HepG2 (cell line): ENCODE measurements around the gene PKLR. TPM values are rescaled to one million over a fixed set of nuclear protein-coding genes. Genes with fewer than 3 reads are reported as not detected.
A peak's percentile ranks its signal among the peaks of the same experiment; 100 is the strongest.

Experiments used
- CAMTA2 ChIP-seq: sonication (generic); formaldehyde crosslinking; IDR thresholded peaks from 2 replicates; pipeline ENCODE4 v1.4.0; 2020; ENCODE audit warnings: mild to moderate bottlenecking, missing genetic modification reagents, borderline replicate concordance
- CENPT ChIP-seq: sonication (generic); formaldehyde crosslinking; IDR thresholded peaks from 2 replicates; pipeline ENCODE4 v1.8.0; 2022; ENCODE audit warnings: low read depth, mild to moderate bottlenecking, moderate library complexity, missing genetic modification reagents
- CREB1 ChIP-seq, 2 experiments: fragments of 450-650 bp in 1 of 2; IDR thresholded peaks; 2 replicates each; pipeline ENCODE4 v1.6.1; 2016 to 2017; ENCODE audit warnings: control low read depth in 1 of 2, mild to moderate bottlenecking in 1 of 2, missing compliant biosample characterization in 1 of 2, missing genetic modification characterization in 1 of 2
- ERF ChIP-seq: IDR thresholded peaks from 2 replicates; pipeline ENCODE4 v1.6.1; 2018; ENCODE audit warnings: missing biosample characterization, missing genetic modification reagents
- FOXP1 ChIP-seq, 2 experiments: fragments of 450-650 bp in 1 of 2; IDR thresholded peaks; 2 replicates each; pipeline ENCODE4 v1.6.1; 2017 to 2018; ENCODE audit warnings: antibody characterized with exemption in 1 of 2
- JUN ChIP-seq: sonication (generic); formaldehyde crosslinking; IDR thresholded peaks from 2 replicates; pipeline ENCODE4 v1.4.0; 2020; ENCODE audit warnings: mild to moderate bottlenecking, missing genetic modification reagents
- KLF9 ChIP-seq: IDR thresholded peaks from 2 replicates; pipeline ENCODE4 v1.6.1; 2016; ENCODE audit warnings: low read depth
- KMT2A ChIP-seq: sonication (generic); formaldehyde crosslinking; IDR thresholded peaks from 2 replicates; pipeline ENCODE4 v1.4.0; 2020; ENCODE audit warnings: missing genetic modification reagents
- MAFG ChIP-seq: sonication (generic); formaldehyde crosslinking; IDR thresholded peaks from 2 replicates; pipeline ENCODE4 v1.5.1; 2020; ENCODE audit warnings: mild to moderate bottlenecking, missing genetic modification reagents
- NFYC ChIP-seq: IDR thresholded peaks from 2 replicates; pipeline ENCODE4 v1.6.1; 2016; ENCODE audit warnings: missing genetic modification reagents, missing compliant biosample characterization
- ONECUT2 ChIP-seq: sonication (generic); formaldehyde crosslinking; IDR thresholded peaks from 2 replicates; pipeline ENCODE4 v1.4.0; 2020; ENCODE audit warnings: missing genetic modification reagents
- PHF8 ChIP-seq: sonication (generic); formaldehyde crosslinking; IDR thresholded peaks from 2 replicates; pipeline ENCODE4 v1.5.0; 2020; ENCODE audit warnings: missing genetic modification reagents
- ZNF382 ChIP-seq: sonication (generic); formaldehyde crosslinking; IDR thresholded peaks from 2 replicates; pipeline ENCODE4 v1.5.0; 2020; ENCODE audit warnings: missing genetic modification reagents, mild to moderate bottlenecking, borderline replicate concordance
- ZNF574 ChIP-seq: sonication (generic); formaldehyde crosslinking; IDR thresholded peaks from 2 replicates; pipeline ENCODE4 v1.4.0; 2020; ENCODE audit warnings: missing genetic modification reagents
- ZNF704 ChIP-seq: sonication (generic); formaldehyde crosslinking; IDR thresholded peaks from 2 replicates; pipeline ENCODE4 v1.8.1; 2023; ENCODE audit warnings: mild to moderate bottlenecking, inconsistent platforms, moderate library complexity, missing genetic modification reagents, borderline replicate concordance
- ZNF782 ChIP-seq: sonication (generic); formaldehyde crosslinking; IDR thresholded peaks from 2 replicates; pipeline ENCODE4 v1.4.0; 2020; ENCODE audit warnings: missing genetic modification reagents, mild to moderate bottlenecking, borderline replicate concordance
- polyA plus RNA-seq, 8 experiments: library from polyadenylated mRNA; depleted of rRNA in 3 of 8; stranded (reverse) in 7 of 8; unstranded in 1 of 8; fragments of >200 nt; fragmentation: Illumina TruSeq in 4 of 8; extraction: Trizol in 4 of 8; gene quantifications; 2 replicates each; pipeline versions ENCODE4 v1.2.1 to v1.2.3, GENCODE V29; 2011 to 2016; ENCODE audit warnings: low read depth in 4 of 8, missing spikeins in 1 of 8, mixed read lengths in 1 of 8; ENCODE audit not compliant: insufficient read depth in 1 of 8
- total RNA-seq, 5 experiments: library from RNA; depleted of rRNA; stranded (reverse); fragments of >200 nt; fragmentation: Illumina TruSeq; extraction: Trizol; gene quantifications; 2 replicates each; pipeline ENCODE4 v1.2.3, GENCODE V29; 2016; ENCODE audit warnings: low read depth in 1 of 5
- TF ChIP-seq, protein P1 (sequence below): IDR thresholded peaks from 2 replicates; pipeline ENCODE4 v1.6.1; 2016; ENCODE audit warnings: low read depth, missing genetic modification reagents, missing compliant biosample characterization
- TF ChIP-seq, protein P2 (sequence below): sonication (generic); formaldehyde crosslinking; IDR thresholded peaks from 2 replicates; pipeline ENCODE4 v1.8.0; 2022; ENCODE audit warnings: mild to moderate bottlenecking, missing genetic modification reagents, borderline replicate concordance

Gene PKLR
- total and polyA plus RNA-seq, 2 of the 13 experiments (the other 11 are each of a cell fraction or from before 2014, with no cell fraction given): 10.3 to 29.3 TPM

DNA sequence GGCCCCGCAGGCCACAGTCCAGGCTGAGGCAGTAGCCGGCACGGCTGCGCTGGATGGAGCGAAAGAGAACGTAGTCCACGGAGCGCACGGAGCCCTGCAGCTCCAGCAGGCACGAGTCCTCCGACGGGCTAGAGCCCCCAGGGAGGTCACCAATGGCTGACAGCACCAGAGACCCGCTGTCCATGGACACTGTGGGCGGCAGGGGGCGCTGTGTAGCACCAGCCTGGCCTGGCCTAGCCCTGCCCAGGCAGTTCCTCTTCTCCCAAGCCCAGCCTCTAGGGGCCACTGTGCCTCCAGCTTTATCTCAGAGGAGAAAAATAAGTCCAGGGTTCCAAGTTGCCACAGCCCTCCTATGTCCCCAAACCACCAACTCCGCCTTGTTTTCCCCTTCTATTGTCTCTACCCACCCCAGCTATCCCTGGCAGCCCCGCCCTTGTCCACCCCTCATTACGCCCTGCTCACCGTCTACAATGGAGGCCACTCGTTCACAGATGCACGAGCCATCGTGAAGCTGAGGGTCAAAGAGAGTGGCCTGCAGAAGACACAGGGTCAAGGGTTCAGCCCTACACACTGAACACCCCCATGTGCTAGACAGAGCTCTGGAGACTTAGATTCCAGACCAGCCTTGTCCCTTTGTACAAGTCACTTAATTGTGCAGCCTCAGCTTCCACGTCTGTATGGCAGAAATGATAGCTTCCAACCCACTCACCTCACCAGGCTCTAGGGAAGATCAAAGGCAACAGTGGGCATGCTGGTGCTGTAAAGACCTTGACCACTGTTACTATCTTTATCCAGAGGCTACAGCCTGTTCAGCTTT, 50.4 kb downstream of the PKLR start (continued):
- TF ChIP-seq, protein P1, sequence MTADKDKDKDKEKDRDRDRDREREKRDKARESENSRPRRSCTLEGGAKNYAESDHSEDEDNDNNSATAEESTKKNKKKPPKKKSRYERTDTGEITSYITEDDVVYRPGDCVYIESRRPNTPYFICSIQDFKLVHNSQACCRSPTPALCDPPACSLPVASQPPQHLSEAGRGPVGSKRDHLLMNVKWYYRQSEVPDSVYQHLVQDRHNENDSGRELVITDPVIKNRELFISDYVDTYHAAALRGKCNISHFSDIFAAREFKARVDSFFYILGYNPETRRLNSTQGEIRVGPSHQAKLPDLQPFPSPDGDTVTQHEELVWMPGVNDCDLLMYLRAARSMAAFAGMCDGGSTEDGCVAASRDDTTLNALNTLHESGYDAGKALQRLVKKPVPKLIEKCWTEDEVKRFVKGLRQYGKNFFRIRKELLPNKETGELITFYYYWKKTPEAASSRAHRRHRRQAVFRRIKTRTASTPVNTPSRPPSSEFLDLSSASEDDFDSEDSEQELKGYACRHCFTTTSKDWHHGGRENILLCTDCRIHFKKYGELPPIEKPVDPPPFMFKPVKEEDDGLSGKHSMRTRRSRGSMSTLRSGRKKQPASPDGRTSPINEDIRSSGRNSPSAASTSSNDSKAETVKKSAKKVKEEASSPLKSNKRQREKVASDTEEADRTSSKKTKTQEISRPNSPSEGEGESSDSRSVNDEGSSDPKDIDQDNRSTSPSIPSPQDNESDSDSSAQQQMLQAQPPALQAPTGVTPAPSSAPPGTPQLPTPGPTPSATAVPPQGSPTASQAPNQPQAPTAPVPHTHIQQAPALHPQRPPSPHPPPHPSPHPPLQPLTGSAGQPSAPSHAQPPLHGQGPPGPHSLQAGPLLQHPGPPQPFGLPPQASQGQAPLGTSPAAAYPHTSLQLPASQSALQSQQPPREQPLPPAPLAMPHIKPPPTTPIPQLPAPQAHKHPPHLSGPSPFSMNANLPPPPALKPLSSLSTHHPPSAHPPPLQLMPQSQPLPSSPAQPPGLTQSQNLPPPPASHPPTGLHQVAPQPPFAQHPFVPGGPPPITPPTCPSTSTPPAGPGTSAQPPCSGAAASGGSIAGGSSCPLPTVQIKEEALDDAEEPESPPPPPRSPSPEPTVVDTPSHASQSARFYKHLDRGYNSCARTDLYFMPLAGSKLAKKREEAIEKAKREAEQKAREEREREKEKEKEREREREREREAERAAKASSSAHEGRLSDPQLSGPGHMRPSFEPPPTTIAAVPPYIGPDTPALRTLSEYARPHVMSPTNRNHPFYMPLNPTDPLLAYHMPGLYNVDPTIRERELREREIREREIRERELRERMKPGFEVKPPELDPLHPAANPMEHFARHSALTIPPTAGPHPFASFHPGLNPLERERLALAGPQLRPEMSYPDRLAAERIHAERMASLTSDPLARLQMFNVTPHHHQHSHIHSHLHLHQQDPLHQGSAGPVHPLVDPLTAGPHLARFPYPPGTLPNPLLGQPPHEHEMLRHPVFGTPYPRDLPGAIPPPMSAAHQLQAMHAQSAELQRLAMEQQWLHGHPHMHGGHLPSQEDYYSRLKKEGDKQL (CRISPR knock-in tag): no peak
- TF ChIP-seq MAFG (CRISPR knock-in tag) (no peak), ONECUT2 (CRISPR knock-in tag) (no peak), KMT2A (CRISPR knock-in tag) (no peak), ERF (peak; percentile 85), PHF8 (CRISPR knock-in tag) (peak; percentile 43; the same call in 1 of the 2 replicates), ZNF704 (CRISPR knock-in tag) (0 out of 2 replicates have a peak, but pooled peaks have one; percentile 43), CENPT (no peak; the same call in 1 of the 2 replicates), FOXP1 (IDR thresholded peaks at IDR 0.05) (no peak), FOXP1 (CRISPR knock-in tag; IDR thresholded peaks at IDR 0.05) (no peak), ZNF382 (no peak), CAMTA2 (CRISPR knock-in tag) (no peak), JUN (no peak), KLF9 (CRISPR knock-in tag) (no peak), ZNF782 (no peak), ZNF574 (CRISPR knock-in tag) (peak; percentile 72), NFYC (no peak), CREB1 (IDR thresholded peaks at IDR 0.05) (no peak), CREB1 (CRISPR knock-in tag; IDR thresholded peaks at IDR 0.05) (no peak)
- TF ChIP-seq, protein P2, sequence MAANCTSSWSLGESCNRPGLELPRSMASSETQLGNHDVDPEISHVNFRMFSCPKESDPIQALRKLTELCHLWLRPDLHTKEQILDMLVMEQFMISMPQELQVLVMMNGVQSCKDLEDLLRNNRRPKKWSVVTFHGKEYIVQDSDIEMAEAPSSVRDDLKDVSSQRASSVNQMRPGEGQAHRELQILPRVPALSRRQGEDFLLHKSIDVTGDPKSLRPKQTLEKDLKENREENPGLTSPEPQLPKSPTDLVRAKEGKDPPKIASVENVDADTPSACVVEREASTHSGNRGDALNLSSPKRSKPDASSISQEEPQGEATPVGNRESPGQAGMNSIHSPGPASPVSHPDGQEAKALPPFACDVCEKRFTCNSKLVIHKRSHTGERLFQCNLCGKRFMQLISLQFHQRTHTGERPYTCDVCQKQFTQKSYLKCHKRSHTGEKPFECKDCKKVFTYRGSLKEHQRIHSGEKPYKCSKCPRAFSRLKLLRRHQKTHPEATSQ (CRISPR knock-in tag): no peak; the same call in 1 of the 2 replicates
